Measurements from ENCODE around the gene GAS7. TPM values are rescaled to one million over a fixed set of nuclear protein-coding genes. Genes with fewer than 3 reads are reported as not detected.

The GAS7 gene
- total RNA-seq, 1 donor from 2014 or later, result 0.16 TPM

DNA sequence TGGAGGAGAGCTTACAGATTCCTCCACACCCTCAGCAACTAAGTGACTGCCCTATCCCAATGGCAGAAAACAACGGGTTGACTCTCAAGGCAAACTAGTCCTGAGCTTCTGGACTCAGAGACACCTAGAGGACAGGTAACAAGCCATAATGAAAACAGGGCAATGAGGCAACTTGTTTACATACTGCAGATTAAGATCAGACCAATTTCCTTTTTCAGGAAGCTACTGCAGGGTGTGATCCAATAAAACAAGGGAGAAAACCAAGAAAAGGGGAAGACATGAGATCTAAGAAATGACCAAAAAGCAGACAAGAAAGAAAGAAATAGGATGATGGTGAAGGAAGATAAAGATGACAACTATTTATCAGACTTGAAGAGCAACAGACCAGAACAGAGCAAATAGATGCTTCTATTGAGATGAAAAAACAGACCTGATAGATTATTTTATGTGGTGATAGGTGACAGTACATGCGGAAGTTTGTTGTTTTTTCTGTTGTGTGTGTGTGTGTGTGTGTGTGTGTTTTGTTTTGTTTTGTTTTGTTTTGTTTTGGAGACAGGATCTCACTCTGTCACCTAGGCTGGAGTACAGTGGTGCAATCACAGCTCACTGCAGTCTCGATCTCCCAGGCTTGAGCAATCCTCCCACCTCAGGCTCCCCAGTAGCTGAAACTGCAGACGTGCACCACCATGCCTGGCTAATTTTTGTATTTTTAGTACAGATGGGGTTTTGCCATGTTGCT lies 120.7 kb downstream of the GAS7 start:
- no peak overlapping the region for H3K4me3 Mint-ChIP-seq
- no peak overlapping the region for H3K27ac Mint-ChIP-seq
- no peaks in the 10 kb centered on the region for H3K27me3 Mint-ChIP-seq (ENCODE audit: insufficient read depth)
- peaks cover 12% of the 10 kb centered on the region for H3K9me3 Mint-ChIP-seq
- no peaks in the 10 kb centered on the region for H3K36me3 Mint-ChIP-seq (ENCODE audit: low read depth)
- H3K4me1 Mint-ChIP-seq (ENCODE audit: low read depth), result peaks cover 5% of the 10 kb centered on the region
- no peak for DNase-seq (ENCODE audit: low spot score)
- intact Hi-C loops (cut with micrococcal nuclease), result no loop called here

DNA sequence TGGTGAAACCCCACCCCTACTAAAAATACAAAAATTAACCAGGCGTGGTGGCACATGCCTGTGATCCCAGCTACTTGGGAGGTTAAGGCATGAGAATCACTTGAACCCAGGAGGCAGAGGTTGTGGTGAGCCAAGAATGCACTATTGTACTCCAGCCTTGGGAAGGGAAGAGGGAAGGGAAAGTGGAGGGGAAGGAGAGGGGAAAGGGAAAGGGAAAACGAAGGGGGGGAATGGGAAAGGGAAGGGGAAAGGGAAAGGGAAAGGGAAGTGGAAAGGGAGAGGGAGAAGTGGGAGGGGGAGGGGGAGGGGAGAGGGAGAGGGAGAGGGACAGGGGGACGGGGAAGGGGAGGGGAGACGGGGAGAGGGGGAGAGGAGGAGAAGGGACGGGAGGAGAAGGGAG lies 122.5 kb downstream of the GAS7 start:
- intact Hi-C loops (cut with micrococcal nuclease), result no loop called here
- Mint-ChIP-seq H3K4me1 (ENCODE audit: low read depth) (no peaks in the 10 kb centered on the region), H3K4me3 (no peak overlapping the region), H3K27me3 (ENCODE audit: insufficient read depth) (no peaks in the 10 kb centered on the region), H3K36me3 (ENCODE audit: low read depth) (no peaks in the 10 kb centered on the region), H3K27ac (no peak overlapping the region), H3K9me3 (peaks cover 10% of the 10 kb centered on the region)
- no peak for DNase-seq (ENCODE audit: low spot score)

DNA sequence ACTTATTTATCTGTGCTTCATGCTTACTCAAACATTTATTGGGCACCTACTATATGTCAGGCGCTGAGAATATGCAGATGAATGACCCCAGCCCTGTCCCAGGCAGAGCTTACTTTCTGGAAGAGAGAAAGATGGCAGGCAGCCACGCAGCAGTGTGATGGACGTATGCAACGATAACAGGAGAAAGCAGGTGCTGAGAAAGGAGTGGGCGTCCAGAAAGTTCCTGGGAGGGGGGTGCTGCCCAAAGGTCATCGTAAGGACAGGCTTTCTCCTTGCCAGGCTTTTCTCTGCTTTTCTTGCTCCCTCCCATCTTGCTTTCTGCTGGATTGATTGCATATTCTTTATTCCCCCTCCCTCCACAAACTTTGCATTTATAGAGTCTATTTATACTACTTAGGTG lies 124.5 kb downstream of the GAS7 start:
- Mint-ChIP-seq H3K27ac (no peak overlapping the region), H3K4me3 (no peak overlapping the region)

DNA sequence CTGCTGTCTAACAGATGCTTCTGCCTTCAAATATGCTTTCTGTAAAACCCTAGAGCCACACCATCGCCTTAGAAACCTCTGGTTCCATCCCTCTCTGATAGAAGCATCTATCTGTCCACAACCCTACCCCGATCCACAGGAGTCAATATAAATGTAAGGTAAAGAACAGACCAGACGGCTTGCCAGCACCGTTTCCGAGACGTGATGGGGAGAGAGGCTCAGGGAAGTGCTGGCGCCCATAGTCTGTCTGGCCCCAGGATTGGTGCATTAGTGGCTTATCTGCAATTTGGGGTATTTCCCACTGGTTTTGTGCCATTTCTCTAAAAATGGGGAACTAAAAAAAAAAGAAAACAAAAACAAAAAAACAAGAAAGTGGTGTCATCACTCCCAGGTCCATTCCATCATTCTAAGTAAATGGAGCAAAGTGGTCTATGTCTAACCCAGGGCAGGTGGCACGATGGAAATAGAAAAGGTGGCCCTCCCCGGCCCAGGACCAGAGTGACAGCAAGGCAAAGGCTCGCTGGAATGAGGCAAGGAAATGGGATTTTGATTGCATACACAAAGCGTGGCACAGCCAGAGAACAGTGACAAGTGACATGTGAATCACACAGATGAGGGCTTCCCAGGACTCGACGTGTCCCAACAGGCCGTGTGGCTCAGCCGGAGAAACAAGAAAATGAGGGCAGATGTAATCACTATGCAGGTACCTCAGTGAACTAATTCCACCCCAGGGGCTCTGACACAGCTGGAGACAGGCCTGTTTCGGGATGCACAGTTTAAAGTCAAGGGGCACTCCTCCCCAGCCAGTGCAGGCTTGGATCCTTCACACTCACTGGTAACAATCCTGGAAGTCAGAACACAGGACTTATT lies 125.6 kb downstream of the GAS7 start:
- H3K27me3 Mint-ChIP-seq (ENCODE audit: insufficient read depth), result no peaks in the 10 kb centered on the region
- DNase-seq (ENCODE audit: low spot score), result no peak
- no peaks in the 10 kb centered on the region for H3K4me1 Mint-ChIP-seq (ENCODE audit: low read depth)
- no peak overlapping the region for H3K27ac Mint-ChIP-seq
- intact Hi-C loops (cut with micrococcal nuclease), result no loop called here
- no peak overlapping the region for H3K4me3 Mint-ChIP-seq
- H3K36me3 Mint-ChIP-seq (ENCODE audit: low read depth), result no peaks in the 10 kb centered on the region
- H3K9me3 Mint-ChIP-seq, result no peaks in the 10 kb centered on the region

More for the DNA sequence above, 124.5 kb downstream of the GAS7 start:
- Mint-ChIP-seq H3K36me3 (ENCODE audit: low read depth) (no peaks in the 10 kb centered on the region), H3K9me3 (peaks cover 3% of the 10 kb centered on the region), H3K4me1 (ENCODE audit: low read depth) (no peaks in the 10 kb centered on the region), H3K27me3 (ENCODE audit: insufficient read depth) (no peaks in the 10 kb centered on the region)
- DNase-seq (ENCODE audit: low spot score), result no peak
- intact Hi-C loops (cut with micrococcal nuclease), result no loop called here

DNA sequence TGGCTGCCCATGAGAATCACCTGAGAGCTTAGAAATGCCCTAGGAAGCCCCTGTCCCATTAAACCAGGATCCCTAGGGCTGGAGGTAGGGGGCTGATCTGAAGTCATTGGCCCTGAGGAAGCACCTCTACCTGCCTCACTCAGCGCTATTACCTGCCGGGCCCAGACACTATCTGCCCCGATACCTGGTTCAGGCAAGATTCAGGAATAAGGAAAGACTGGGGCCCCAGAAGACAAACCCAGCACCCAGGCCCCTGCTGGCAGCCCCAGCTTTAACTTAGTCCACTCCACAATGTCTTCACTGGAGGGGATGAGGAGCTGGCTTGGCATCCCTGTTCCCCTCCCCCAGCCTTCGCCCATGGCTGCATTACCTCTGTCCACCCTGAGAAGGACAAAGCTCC lies 126.3 kb downstream of the GAS7 start:
- no peak for DNase-seq (ENCODE audit: low spot score)
- intact Hi-C loops (cut with micrococcal nuclease), result no loop called here

DNA sequence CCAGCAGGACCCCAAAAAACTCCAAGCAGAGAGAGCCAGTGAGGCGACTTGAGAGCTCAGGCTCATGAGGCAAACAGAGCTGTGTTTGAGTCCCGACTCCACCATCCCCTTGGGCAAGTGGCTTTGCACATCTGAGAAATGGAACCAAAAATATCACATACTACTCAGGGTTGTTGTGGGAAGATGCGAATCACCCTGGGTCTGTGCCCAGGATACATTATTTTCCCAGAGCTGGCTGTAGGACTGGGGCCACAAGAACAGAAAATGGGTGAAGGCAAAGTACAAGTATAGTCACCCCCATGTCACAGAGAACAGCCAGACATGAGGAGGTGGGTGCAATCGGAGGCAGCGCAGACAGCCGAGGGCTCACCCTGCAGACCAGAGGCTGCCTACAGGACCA lies 127.3 kb downstream of the GAS7 start:
- Mint-ChIP-seq H3K36me3 (ENCODE audit: low read depth) (no peaks in the 10 kb centered on the region), H3K4me1 (ENCODE audit: low read depth) (no peaks in the 10 kb centered on the region), H3K27me3 (ENCODE audit: insufficient read depth) (no peaks in the 10 kb centered on the region), H3K27ac (no peak overlapping the region), H3K9me3 (no peaks in the 10 kb centered on the region), H3K4me3 (no peak overlapping the region)
- intact Hi-C loops (cut with micrococcal nuclease), result no loop called here
- DNase-seq (ENCODE audit: low spot score), result no peak

More for the DNA sequence above, 126.3 kb downstream of the GAS7 start:
- H3K27me3 Mint-ChIP-seq (ENCODE audit: insufficient read depth), result no peaks in the 10 kb centered on the region
- no peaks in the 10 kb centered on the region for H3K9me3 Mint-ChIP-seq
- H3K36me3 Mint-ChIP-seq (ENCODE audit: low read depth), result no peaks in the 10 kb centered on the region
- no peak overlapping the region for H3K27ac Mint-ChIP-seq
- no peaks in the 10 kb centered on the region for H3K4me1 Mint-ChIP-seq (ENCODE audit: low read depth)
- no peak overlapping the region for H3K4me3 Mint-ChIP-seq

DNA sequence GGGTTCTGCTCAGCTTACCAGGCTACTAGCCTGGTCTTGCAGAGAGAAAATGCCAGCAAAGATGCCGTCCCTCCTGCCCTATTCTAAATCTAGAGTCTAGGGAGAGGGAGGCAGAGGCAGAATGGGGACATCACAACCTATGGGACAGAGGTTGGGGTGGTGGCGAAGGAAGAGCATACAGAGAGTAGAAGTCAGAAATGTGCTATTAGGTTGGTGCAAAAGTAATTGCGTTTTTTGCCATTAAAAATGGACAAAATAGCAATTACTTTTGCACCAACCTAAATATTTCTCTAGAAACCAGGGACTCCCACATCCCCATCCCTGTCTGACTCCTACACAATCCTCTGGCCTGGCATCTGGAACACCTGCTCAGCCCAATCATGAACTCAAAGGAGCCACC lies 127.7 kb downstream of the GAS7 start:
- Mint-ChIP-seq H3K4me3 (no peak overlapping the region), H3K9me3 (no peaks in the 10 kb centered on the region), H3K36me3 (ENCODE audit: low read depth) (no peaks in the 10 kb centered on the region), H3K27me3 (ENCODE audit: insufficient read depth) (no peaks in the 10 kb centered on the region), H3K4me1 (ENCODE audit: low read depth) (no peaks in the 10 kb centered on the region), H3K27ac (no peak overlapping the region)
- DNase-seq (ENCODE audit: low spot score), result no peak
- intact Hi-C loops (cut with micrococcal nuclease), result no loop called here

DNA sequence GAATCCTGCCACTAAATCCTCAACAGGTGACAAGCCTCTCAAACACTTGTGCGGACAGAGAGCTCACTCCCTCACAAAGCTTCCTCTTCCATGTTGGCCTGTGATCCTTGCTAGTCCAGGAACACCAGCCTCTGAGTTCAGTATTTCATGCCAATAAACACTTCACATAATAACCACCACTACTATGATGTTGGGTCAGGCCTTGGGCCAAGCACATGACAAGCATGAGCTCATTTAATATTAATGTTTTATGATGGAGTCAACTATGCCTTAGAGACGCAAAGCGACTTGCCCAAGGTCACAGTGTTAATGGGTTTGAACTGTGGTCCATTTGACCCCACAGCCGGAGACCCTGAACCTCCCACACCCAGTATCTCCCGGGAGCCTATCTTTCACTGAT lies 129.1 kb downstream of the GAS7 start:
- no peaks in the 10 kb centered on the region for H3K36me3 Mint-ChIP-seq (ENCODE audit: low read depth)
- no peak for DNase-seq (ENCODE audit: low spot score)
- H3K4me1 Mint-ChIP-seq (ENCODE audit: low read depth), result no peaks in the 10 kb centered on the region
- no peak overlapping the region for H3K27ac Mint-ChIP-seq
- no peaks in the 10 kb centered on the region for H3K9me3 Mint-ChIP-seq
- no peaks in the 10 kb centered on the region for H3K27me3 Mint-ChIP-seq (ENCODE audit: insufficient read depth)
- H3K4me3 Mint-ChIP-seq, result no peak overlapping the region
- intact Hi-C loops (cut with micrococcal nuclease), result no loop called here

DNA sequence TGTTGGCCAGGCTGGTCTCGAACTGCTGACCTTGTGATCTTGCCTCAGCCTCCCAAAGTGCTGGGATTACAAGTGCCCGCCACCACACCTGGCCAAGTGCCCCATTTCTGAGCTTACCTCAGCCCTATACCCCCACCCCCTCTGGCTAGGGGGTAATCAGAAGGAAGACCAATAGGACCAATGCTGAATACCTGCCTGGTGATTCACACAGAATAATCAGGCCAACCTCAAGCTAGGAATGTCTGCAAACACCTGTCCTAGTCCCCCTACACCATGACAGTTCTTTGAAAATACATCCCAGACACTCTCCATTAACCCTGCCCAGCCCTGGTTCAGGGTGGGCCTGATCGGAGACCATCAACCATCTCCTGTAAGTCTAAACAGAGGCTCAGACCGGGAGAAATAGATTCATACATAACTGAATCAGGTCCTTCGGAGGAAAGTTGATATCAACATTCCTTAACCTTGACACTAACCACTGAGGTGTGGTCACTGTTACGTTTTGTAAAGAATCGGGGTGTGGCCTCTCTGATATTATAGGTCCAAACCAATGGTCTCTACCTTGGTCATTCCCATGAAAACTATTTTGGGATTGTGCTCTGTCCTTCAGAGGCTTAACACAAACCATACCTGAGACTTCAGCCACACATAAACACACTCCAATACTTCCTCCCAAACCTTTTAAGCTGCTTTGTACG lies 130.8 kb downstream of the GAS7 start:
- H3K36me3 Mint-ChIP-seq (ENCODE audit: low read depth), result no peaks in the 10 kb centered on the region
- intact Hi-C loops (cut with micrococcal nuclease), result no loop called here
- no peaks in the 10 kb centered on the region for H3K9me3 Mint-ChIP-seq
- no peak for DNase-seq (ENCODE audit: low spot score)
- H3K4me3 Mint-ChIP-seq, result no peak overlapping the region
- no peaks in the 10 kb centered on the region for H3K4me1 Mint-ChIP-seq (ENCODE audit: low read depth)
- H3K27ac Mint-ChIP-seq, result no peak overlapping the region
- no peaks in the 10 kb centered on the region for H3K27me3 Mint-ChIP-seq (ENCODE audit: insufficient read depth)

DNA sequence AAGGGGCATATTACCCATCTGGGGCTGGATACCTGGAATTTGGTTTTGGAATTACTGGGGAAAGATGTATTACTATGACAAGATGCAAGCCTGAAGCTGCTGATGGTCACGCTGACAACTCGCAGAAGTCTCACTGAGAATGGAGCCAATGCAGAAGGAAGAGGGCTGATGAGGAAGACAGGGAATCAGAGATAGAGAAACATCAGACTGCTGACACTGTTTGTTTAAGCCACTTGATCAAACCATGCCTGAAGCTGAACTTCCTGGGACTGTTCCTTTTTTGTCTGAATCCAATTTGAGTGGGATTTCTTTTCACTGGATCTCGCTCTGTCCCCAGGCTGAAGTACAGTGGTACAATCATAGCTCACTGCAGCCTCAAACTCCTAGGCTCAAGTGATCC lies 133.9 kb downstream of the GAS7 start:
- Mint-ChIP-seq H3K36me3 (ENCODE audit: low read depth) (no peaks in the 10 kb centered on the region), H3K27ac (no peak overlapping the region), H3K4me1 (ENCODE audit: low read depth) (no peaks in the 10 kb centered on the region), H3K9me3 (no peaks in the 10 kb centered on the region), H3K27me3 (ENCODE audit: insufficient read depth) (no peaks in the 10 kb centered on the region), H3K4me3 (no peak overlapping the region)
- intact Hi-C loops (cut with micrococcal nuclease), result no loop called here
- no peak for DNase-seq (ENCODE audit: low spot score)

DNA sequence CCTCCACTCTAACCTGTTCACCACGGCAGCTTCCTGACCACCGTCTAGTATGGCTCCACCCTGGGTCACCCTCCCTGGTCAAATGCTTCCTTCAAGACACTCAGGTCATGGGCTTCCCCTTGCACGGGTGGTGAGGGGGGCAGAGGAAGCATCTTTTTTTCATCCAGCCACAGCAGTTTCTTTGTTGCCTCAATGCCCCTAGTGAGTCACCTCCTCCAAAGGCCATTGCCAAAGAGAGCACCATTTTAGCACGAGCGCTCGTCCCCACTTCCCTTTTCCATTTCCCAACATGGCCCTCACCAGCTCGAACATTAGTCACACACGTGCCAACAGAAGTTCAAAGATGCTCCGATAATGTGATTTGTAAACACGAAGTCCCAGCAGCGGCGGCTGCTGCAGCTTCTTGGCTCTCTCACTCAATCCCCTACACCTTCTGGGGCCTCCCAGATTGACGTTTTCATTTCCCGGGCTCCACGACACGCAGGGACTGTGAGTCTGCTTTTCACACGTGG lies 134.6 kb downstream of the GAS7 start:
- Mint-ChIP-seq H3K36me3 (ENCODE audit: low read depth) (no peaks in the 10 kb centered on the region), H3K4me3 (no peak overlapping the region), H3K9me3 (no peaks in the 10 kb centered on the region), H3K27ac (no peak overlapping the region), H3K4me1 (ENCODE audit: low read depth) (no peaks in the 10 kb centered on the region), H3K27me3 (ENCODE audit: insufficient read depth) (no peaks in the 10 kb centered on the region)
- intact Hi-C loops (cut with micrococcal nuclease), result no loop called here
- no peak for DNase-seq (ENCODE audit: low spot score)

DNA sequence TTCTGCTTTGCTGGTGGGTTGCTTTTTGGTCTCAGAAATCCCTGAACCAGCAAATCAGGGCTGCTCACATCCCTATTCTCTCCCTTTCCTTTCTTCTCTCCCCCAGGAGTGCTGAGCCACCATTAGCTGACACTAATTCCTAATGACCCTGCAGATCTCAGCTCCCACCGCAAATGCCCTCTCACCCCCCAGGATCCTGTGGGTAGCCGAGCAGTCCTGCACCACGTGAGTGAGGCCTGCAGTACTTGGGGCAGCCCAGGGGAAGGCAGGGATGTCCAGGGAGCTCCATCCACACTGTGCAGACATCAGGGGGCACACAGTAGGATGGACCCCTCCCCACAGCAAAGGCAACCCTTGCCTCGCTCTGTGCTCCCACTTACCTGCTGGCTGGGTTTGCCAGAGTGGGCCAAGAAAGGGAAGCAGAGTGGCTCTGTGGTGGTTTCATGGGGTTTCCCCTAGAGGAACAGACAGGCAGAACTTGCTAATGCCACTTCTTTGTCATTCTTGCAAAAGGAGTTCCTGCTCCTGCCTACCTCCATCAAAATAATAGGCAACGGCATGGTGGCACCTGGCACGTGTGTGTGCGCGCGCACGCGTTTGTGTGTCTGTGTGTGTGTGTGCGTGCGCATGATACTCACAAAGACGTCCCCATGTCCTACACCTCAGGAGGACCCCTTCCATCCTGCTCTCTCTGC lies 135.6 kb downstream of the GAS7 start:
- no peaks in the 10 kb centered on the region for H3K4me1 Mint-ChIP-seq (ENCODE audit: low read depth)
- no peak for DNase-seq (ENCODE audit: low spot score)
- H3K9me3 Mint-ChIP-seq, result no peaks in the 10 kb centered on the region
- no peak overlapping the region for H3K27ac Mint-ChIP-seq
- no peaks in the 10 kb centered on the region for H3K36me3 Mint-ChIP-seq (ENCODE audit: low read depth)
- H3K27me3 Mint-ChIP-seq (ENCODE audit: insufficient read depth), result no peaks in the 10 kb centered on the region
- H3K4me3 Mint-ChIP-seq, result no peak overlapping the region
- intact Hi-C loops (cut with micrococcal nuclease), result no loop called here
